ENCODE results near the gene PVRIG. TPM values are rescaled to one million over a fixed set of nuclear protein-coding genes. Genes with fewer than 3 reads are reported as not detected.
A peak's percentile ranks its signal among the peaks of the same experiment; 100 is the strongest.
"Not testable (repeated sequence)": the region's sequence is repeated elsewhere in the genome, so short reads cannot be mapped to it uniquely, and the experiment has no call there.

Gene PVRIG
- total and polyA plus RNA-seq, 9 donors, result 0.13 to 7.6 (median 3.5) TPM

- not testable (repeated sequence) for H3K27ac ChIP-seq (ENCODE audit: low read length); DNase-seq; H3K27me3 ChIP-seq (ENCODE audit: control insufficient read depth, insufficient read depth, low read length); H3K4me3 ChIP-seq (ENCODE audit: low read length); H3K9me3 ChIP-seq (replicated peaks; ENCODE audit: control insufficient read depth, low read depth, low read length); H3K4me1 ChIP-seq (ENCODE audit: control insufficient read depth, insufficient read depth, low read length)
- H3K36me3 ChIP-seq (ENCODE audit: control insufficient read depth, insufficient read depth, low read length), result peaks cover 30% of the 10 kb centered on the region
- 100% methylated on average over 3 of the region's 6 CpGs for WGBS (ENCODE audit: insufficient coverage)
Measured at GRCh38 chr7:100224891-100225290, 5.1 kb downstream of the PVRIG start.

- H3K36me3 ChIP-seq (ENCODE audit: control insufficient read depth, insufficient read depth, low read length); H3K27me3 ChIP-seq (ENCODE audit: control insufficient read depth, insufficient read depth, low read length); DNase-seq; H3K9me3 ChIP-seq (replicated peaks; ENCODE audit: control insufficient read depth, low read depth, low read length); H3K27ac ChIP-seq (ENCODE audit: low read length); H3K4me3 ChIP-seq (ENCODE audit: low read length); H3K4me1 ChIP-seq (ENCODE audit: control insufficient read depth, insufficient read depth, low read length): not testable (repeated sequence)
- WGBS (ENCODE audit: insufficient coverage), result 100% methylated on average over 2 of the region's 8 CpGs
Measured at GRCh38 chr7:100234660-100235317, 15.0 kb downstream of the PVRIG start.

GRCh38 chr7:100239975-100240374 is 20.2 kb downstream of the PVRIG start:
- not testable (repeated sequence) for H3K27me3 ChIP-seq (ENCODE audit: control insufficient read depth, insufficient read depth, low read length); DNase-seq; H3K36me3 ChIP-seq (ENCODE audit: control insufficient read depth, insufficient read depth, low read length); H3K4me3 ChIP-seq (ENCODE audit: low read length); H3K27ac ChIP-seq (ENCODE audit: low read length); H3K4me1 ChIP-seq (ENCODE audit: control insufficient read depth, insufficient read depth, low read length); H3K9me3 ChIP-seq (replicated peaks; ENCODE audit: control insufficient read depth, low read depth, low read length)
- 87% methylated on average over 5 of the region's 7 CpGs for WGBS (ENCODE audit: insufficient coverage)

DNA sequence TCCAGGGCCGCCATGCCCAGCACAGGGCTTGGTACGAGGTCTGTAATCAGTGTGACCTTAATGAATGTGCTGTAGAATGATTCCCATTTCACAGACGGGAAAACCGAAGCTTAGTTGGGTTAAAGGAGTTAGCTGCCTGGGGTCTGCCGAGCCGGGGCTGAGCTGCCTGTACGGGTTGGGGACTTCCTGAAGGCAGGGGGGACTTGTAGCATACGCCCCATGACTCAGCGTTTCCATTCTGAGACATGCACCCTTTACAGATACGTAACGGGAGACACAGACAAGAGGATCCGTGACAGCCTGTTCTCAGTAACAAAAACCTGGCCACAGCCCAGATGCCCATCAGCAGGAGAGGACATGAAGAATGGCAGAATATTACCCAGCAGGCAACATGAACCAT is 23.6 kb downstream of the PVRIG start:
- H3K36me3 ChIP-seq (ENCODE audit: control insufficient read depth, insufficient read depth, low read length); H3K27me3 ChIP-seq (ENCODE audit: control insufficient read depth, insufficient read depth, low read length); H3K27ac ChIP-seq (ENCODE audit: low read length); H3K9me3 ChIP-seq (replicated peaks; ENCODE audit: control insufficient read depth, low read depth, low read length); H3K4me3 ChIP-seq (ENCODE audit: low read length): not testable (repeated sequence)
- WGBS (ENCODE audit: insufficient coverage), result 77% methylated on average over 6 of the region's 12 CpGs
- peak; percentile 39 for DNase-seq
- peaks cover 18% of the 10 kb centered on the region for H3K4me1 ChIP-seq (ENCODE audit: control insufficient read depth, insufficient read depth, low read length)

- 62% methylated on average over 7 of the region's 9 CpGs for WGBS (ENCODE audit: insufficient coverage)
- H3K4me3 ChIP-seq (ENCODE audit: low read length); H3K36me3 ChIP-seq (ENCODE audit: control insufficient read depth, insufficient read depth, low read length); DNase-seq; H3K27me3 ChIP-seq (ENCODE audit: control insufficient read depth, insufficient read depth, low read length); H3K9me3 ChIP-seq (replicated peaks; ENCODE audit: control insufficient read depth, low read depth, low read length): not testable (repeated sequence)
- peak overlapping the region; percentile 51 for H3K27ac ChIP-seq (ENCODE audit: low read length)
- H3K4me1 ChIP-seq (ENCODE audit: control insufficient read depth, insufficient read depth, low read length), result peaks cover 22% of the 10 kb centered on the region
Measured at GRCh38 chr7:100244988-100245605, 25.3 kb downstream of the PVRIG start.

- H3K9me3 ChIP-seq (replicated peaks; ENCODE audit: control insufficient read depth, low read depth, low read length); H3K36me3 ChIP-seq (ENCODE audit: control insufficient read depth, insufficient read depth, low read length); H3K4me3 ChIP-seq (ENCODE audit: low read length); H3K27me3 ChIP-seq (ENCODE audit: control insufficient read depth, insufficient read depth, low read length): not testable (repeated sequence)
- peak overlapping the region; percentile 76 for H3K27ac ChIP-seq (ENCODE audit: low read length)
- DNase-seq, result peak; percentile 62
- 58% methylated on average over 10 of the region's 15 CpGs for WGBS (ENCODE audit: insufficient coverage)
- peaks cover 22% of the 10 kb centered on the region for H3K4me1 ChIP-seq (ENCODE audit: control insufficient read depth, insufficient read depth, low read length)
Measured at GRCh38 chr7:100246121-100246864, 26.5 kb downstream of the PVRIG start.

- H3K4me1 ChIP-seq (ENCODE audit: control insufficient read depth, insufficient read depth, low read length), result peaks cover 22% of the 10 kb centered on the region
- H3K4me3 ChIP-seq (ENCODE audit: low read length), result not testable (repeated sequence)
- 92% methylated on average over 6 of the region's 9 CpGs for WGBS (ENCODE audit: insufficient coverage)
Measured at GRCh38 chr7:100246865-100247137, 27.1 kb downstream of the PVRIG start.

GRCh38 chr7:100247152-100247757 is 27.5 kb downstream of the PVRIG start:
- H3K4me3 ChIP-seq (ENCODE audit: low read length), result no peak overlapping the region
- no peaks in the 10 kb centered on the region for H3K9me3 ChIP-seq (replicated peaks; ENCODE audit: control insufficient read depth, low read depth, low read length)
- 38% methylated on average over 9 of the region's 11 CpGs for WGBS (ENCODE audit: insufficient coverage)
- peak overlapping the region; percentile 76 for H3K27ac ChIP-seq (ENCODE audit: low read length)
- peaks cover 22% of the 10 kb centered on the region for H3K4me1 ChIP-seq (ENCODE audit: control insufficient read depth, insufficient read depth, low read length)
- H3K36me3 ChIP-seq (ENCODE audit: control insufficient read depth, insufficient read depth, low read length), result no peaks in the 10 kb centered on the region
- DNase-seq, result peak; percentile 70
- H3K27me3 ChIP-seq (ENCODE audit: control insufficient read depth, insufficient read depth, low read length), result no peaks in the 10 kb centered on the region

More at GRCh38 chr7:100246865-100247137, 27.1 kb downstream of the PVRIG start:
- not testable (repeated sequence) for H3K9me3 ChIP-seq (replicated peaks; ENCODE audit: control insufficient read depth, low read depth, low read length); H3K36me3 ChIP-seq (ENCODE audit: control insufficient read depth, insufficient read depth, low read length); DNase-seq; H3K27me3 ChIP-seq (ENCODE audit: control insufficient read depth, insufficient read depth, low read length)
- peak overlapping the region; percentile 76 for H3K27ac ChIP-seq (ENCODE audit: low read length)

GRCh38 chr7:100248483-100248882 is 28.7 kb downstream of the PVRIG start:
- H3K27me3 ChIP-seq (ENCODE audit: control insufficient read depth, insufficient read depth, low read length), result no peaks in the 10 kb centered on the region
- DNase-seq, result no peak
- peaks cover 22% of the 10 kb centered on the region for H3K4me1 ChIP-seq (ENCODE audit: control insufficient read depth, insufficient read depth, low read length)
- H3K4me3 ChIP-seq (ENCODE audit: low read length), result no peak overlapping the region
- WGBS (ENCODE audit: insufficient coverage), result 77% methylated on average over 10 of the region's 10 CpGs
- no peaks in the 10 kb centered on the region for H3K36me3 ChIP-seq (ENCODE audit: control insufficient read depth, insufficient read depth, low read length)
- no peaks in the 10 kb centered on the region for H3K9me3 ChIP-seq (replicated peaks; ENCODE audit: control insufficient read depth, low read depth, low read length)
- peak overlapping the region; percentile 52 for H3K27ac ChIP-seq (ENCODE audit: low read length)

GRCh38 chr7:100257017-100257416 is 37.3 kb downstream of the PVRIG start:
- DNase-seq, result no peak
- H3K4me3 ChIP-seq (ENCODE audit: low read length), result no peak overlapping the region
- WGBS (ENCODE audit: insufficient coverage), result 96% methylated on average over 4 of the region's 7 CpGs
- H3K36me3 ChIP-seq (ENCODE audit: control insufficient read depth, insufficient read depth, low read length), result no peaks in the 10 kb centered on the region
- no peaks in the 10 kb centered on the region for H3K4me1 ChIP-seq (ENCODE audit: control insufficient read depth, insufficient read depth, low read length)
- H3K27ac ChIP-seq (ENCODE audit: low read length), result no peak overlapping the region
- no peaks in the 10 kb centered on the region for H3K9me3 ChIP-seq (replicated peaks; ENCODE audit: control insufficient read depth, low read depth, low read length)
- H3K27me3 ChIP-seq (ENCODE audit: control insufficient read depth, insufficient read depth, low read length), result no peaks in the 10 kb centered on the region
